Stomach (tissue), 4 donors: ENCODE measurements around the gene LRP1B.

Source experiments
- CTCF ChIP-seq, 7 experiments: fragments of 450-650 bp in 4 of 7; fragments of 200-600 bp in 3 of 7; sonication (generic) in 3 of 7; IDR thresholded peaks; one replicate each; pipeline ENCODE4 v1.5.1; 2016 to 2019; ENCODE audit warnings: antibody characterized with exemption in 7 of 7, control low read depth in 2 of 7, mild to moderate bottlenecking in 1 of 7
- POLR2AphosphoS5 ChIP-seq, 3 donors: sonication (generic); formaldehyde crosslinking; IDR thresholded peaks; one replicate each; pipeline ENCODE4 v1.6.1; 2016; ENCODE audit warnings: antibody characterized with exemption in 3 of 3

GRCh38 chr2:140835079-140835478 is 1295.7 kb downstream of the LRP1B start:
- TF ChIP-seq CTCF (IDR thresholded peaks at IDR 0.05) (no peak), POLR2AphosphoS5 (IDR thresholded peaks at IDR 0.05) (no peak)
